ENCODE data around the gene JUN. TPM values are rescaled to one million over a fixed set of nuclear protein-coding genes. Genes with fewer than 3 reads are reported as not detected.
"Not testable (repeated sequence)": the region's sequence is repeated elsewhere in the genome, so short reads cannot be mapped to it uniquely, and the experiment has no call there.

Gene JUN
- total and polyA plus RNA-seq, 9 donors, result 50.7 to 740 (median 155) TPM

DNA sequence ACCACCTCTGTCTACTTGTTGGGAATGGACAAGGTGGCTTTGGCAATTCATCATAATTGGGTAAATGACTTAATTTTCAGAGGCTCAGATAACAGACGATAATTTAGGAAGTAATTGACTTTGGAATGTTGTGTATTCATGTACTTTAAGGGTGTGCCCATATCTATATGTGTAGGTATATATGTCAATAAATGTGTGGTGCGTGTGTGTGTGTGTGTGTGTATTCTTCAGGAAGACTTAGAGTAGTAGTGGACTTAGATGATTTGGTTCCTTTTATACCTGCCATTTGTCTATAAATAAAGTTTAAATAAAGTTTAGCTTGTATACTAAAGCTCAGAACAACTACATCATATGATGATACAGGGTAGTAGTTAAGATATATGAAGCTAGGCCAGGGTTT lies 20.0 kb upstream of the JUN start:
- H3K27ac ChIP-seq, result no peak overlapping the region
- no peak for DNase-seq
- no peak overlapping the region for H3K4me3 ChIP-seq
- no peaks in the 10 kb centered on the region for H3K36me3 ChIP-seq
- H3K27me3 ChIP-seq, result no peaks in the 10 kb centered on the region
- 94 to 96% (median 95%) methylated on average over 2 of the region's 2 CpGs for WGBS, 3 donors
- TF ChIP-seq EP300 (IDR thresholded peaks at IDR 0.05) (no peak), POLR2A (IDR thresholded peaks at IDR 0.05) (no peak)
- TF ChIP-seq, protein P1, sequence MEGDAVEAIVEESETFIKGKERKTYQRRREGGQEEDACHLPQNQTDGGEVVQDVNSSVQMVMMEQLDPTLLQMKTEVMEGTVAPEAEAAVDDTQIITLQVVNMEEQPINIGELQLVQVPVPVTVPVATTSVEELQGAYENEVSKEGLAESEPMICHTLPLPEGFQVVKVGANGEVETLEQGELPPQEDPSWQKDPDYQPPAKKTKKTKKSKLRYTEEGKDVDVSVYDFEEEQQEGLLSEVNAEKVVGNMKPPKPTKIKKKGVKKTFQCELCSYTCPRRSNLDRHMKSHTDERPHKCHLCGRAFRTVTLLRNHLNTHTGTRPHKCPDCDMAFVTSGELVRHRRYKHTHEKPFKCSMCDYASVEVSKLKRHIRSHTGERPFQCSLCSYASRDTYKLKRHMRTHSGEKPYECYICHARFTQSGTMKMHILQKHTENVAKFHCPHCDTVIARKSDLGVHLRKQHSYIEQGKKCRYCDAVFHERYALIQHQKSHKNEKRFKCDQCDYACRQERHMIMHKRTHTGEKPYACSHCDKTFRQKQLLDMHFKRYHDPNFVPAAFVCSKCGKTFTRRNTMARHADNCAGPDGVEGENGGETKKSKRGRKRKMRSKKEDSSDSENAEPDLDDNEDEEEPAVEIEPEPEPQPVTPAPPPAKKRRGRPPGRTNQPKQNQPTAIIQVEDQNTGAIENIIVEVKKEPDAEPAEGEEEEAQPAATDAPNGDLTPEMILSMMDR (IDR thresholded peaks at IDR 0.05), result no peak
- no peaks in the 10 kb centered on the region for H3K4me1 ChIP-seq (ENCODE audit: insufficient read depth)
- intact Hi-C loops (cut with DNase I), result no loop called here
- H3K9me3 ChIP-seq, result no peaks in the 10 kb centered on the region

DNA sequence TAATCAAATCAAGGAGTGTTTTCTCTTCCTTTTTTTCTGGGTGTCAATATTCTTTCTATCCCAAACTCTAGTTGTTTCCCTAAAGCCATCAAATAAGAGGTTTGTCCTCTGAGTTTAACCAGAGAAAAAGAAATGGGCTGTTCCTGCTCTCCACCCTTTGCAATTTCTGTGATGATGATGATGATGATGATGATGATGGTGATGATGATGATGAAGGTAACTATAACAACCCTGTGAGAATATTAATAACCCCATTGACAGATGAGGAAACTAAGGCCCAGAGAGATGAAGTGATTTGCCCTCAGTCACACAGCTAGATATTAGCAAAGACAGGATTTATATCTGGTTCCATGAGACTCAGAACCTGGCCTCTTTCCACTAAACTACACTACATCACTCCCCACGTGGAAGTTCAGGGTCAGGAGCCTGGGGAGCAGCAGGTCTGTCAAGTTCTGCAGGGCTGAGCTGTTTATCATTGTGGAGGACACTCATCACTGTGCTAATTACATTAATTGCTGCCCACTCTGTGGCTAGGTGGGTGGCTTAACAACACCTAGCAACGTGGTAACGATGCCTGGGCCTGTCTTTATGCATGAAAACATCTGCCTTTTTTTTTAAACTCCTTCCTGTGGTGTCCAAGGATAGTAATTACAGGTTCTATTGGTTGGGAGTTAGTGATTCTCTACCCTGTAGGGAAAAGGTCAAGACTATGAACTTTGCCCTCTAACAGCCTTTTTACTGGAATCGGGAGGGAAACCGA lies 19.0 kb upstream of the JUN start:
- intact Hi-C loops (cut with DNase I), result no loop called here

DNA sequence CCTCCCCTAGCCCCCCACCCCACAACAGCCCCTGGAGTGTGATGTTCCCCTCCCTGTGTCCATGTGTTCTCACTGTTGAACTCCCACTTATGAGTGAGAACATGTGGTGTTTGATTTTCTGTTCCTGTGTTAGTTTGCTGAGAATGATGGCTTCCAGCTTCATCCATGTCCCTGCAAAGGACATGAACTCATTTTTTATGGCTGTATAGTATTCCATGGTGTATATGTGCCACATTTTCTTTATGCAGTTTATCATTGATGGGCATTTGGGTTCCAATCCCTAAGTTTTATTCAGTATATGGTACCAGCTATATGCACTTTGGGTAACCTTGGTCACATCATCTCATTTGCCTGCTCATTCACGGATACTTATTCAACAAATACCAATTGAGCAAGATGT lies 17.4 kb upstream of the JUN start:
- H3K9me3 ChIP-seq; H3K27me3 ChIP-seq; H3K36me3 ChIP-seq; H3K4me3 ChIP-seq; intact Hi-C loops (cut with DNase I); H3K27ac ChIP-seq; DNase-seq; H3K4me1 ChIP-seq (ENCODE audit: insufficient read depth): not testable (repeated sequence)
- 95 to 97% (median 97%) methylated on average over 1 of the region's 1 CpG for WGBS, 3 donors

More for the DNA sequence above, 19.0 kb upstream of the JUN start:
- Histone ChIP-seq H3K27me3 (no peaks in the 10 kb centered on the region), H3K27ac (no peak overlapping the region), H3K4me3 (no peak overlapping the region), H3K4me1 (ENCODE audit: insufficient read depth) (no peaks in the 10 kb centered on the region), H3K36me3 (no peaks in the 10 kb centered on the region), H3K9me3 (no peaks in the 10 kb centered on the region)
- 64 to 72% (median 66%) methylated on average over 5 of the region's 5 CpGs for WGBS, 3 donors
- no peak for TF ChIP-seq POLR2A (IDR thresholded peaks at IDR 0.05)
- TF ChIP-seq, protein P1 (IDR thresholded peaks at IDR 0.05), result no peak
- TF ChIP-seq EP300 (IDR thresholded peaks at IDR 0.05), result no peak
- DNase-seq, result no peak

DNA sequence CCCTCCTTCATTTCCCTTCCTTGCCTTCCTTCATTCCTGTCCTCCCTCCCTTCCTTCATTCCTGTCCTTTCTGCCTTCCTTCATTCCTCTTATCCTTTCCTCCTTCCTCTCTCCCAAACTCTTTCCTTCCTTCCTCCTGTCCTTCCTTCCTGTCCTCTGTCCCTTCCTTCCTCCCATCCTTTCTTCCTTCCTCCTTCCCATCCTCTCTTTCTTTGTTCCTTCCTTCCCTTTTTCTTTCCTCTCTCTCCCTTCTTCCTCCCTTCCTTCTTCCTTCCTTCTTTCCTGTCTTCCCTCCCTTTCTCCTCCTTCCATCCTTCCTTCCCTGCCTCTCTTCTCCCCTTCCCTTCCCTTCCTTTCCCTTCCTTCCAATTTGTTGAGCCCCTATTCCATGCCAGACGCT lies 15.8 kb upstream of the JUN start:
- TF ChIP-seq POLR2A (IDR thresholded peaks at IDR 0.05) (no peak), EP300 (IDR thresholded peaks at IDR 0.05) (no peak)
- TF ChIP-seq, protein P1 (IDR thresholded peaks at IDR 0.05), result no peak
- H3K27me3 ChIP-seq, result no peaks in the 10 kb centered on the region
- DNase-seq, result no peak
- H3K9me3 ChIP-seq, result no peaks in the 10 kb centered on the region
- intact Hi-C loops (cut with DNase I), result no loop called here
- H3K4me1 ChIP-seq (ENCODE audit: insufficient read depth), result no peaks in the 10 kb centered on the region
- no peaks in the 10 kb centered on the region for H3K36me3 ChIP-seq
- 92 to 98% (median 97%) methylated on average over 1 of the region's 1 CpG for WGBS, 3 donors
- no peak overlapping the region for H3K4me3 ChIP-seq
- no peak overlapping the region for H3K27ac ChIP-seq

DNA sequence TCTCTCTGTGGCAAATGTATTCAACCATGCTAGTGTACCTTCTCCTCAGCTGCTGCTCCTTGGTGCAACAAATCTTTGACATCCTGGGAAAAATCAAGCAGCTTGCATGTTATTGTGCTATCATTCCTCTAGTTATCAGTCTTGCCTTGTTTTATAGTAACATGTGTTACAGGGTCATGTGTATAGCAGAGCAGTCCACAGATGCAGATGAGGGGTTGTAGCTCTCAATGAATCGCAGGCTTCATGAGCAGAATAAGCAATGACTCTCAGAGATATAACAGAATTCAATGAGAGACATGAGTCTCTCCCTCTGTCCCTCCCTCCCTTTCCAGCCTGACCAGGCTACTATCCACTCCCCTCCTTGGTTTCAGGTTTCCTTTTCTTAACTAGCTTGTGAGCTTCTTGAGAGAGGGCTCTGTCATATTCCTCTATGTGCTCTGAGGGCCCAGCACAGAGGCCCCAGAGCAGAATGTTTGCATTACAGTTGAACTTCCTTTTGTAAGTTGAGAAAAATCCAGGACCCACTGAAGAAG lies 15.1 kb upstream of the JUN start:
- Histone ChIP-seq H3K27ac (no peak overlapping the region), H3K4me1 (ENCODE audit: insufficient read depth) (no peaks in the 10 kb centered on the region), H3K27me3 (no peaks in the 10 kb centered on the region), H3K4me3 (no peak overlapping the region), H3K36me3 (no peaks in the 10 kb centered on the region), H3K9me3 (no peaks in the 10 kb centered on the region)
- TF ChIP-seq, protein P1 (IDR thresholded peaks at IDR 0.05), result no peak
- no peak for TF ChIP-seq EP300 (IDR thresholded peaks at IDR 0.05)
- intact Hi-C loops (cut with DNase I), result no loop called here
- 34 to 63% (median 47%) methylated on average over 1 of the region's 1 CpG for WGBS, 3 donors
- DNase-seq, result no peak
